GM12873 (cell line): Measurements from ENCODE around the gene FHL2.

Experiments used
- CTCF ChIP-seq: IDR thresholded peaks from 2 replicates; pipeline ENCODE4 v1.5.1; 2012; ENCODE audit warnings: low read depth, mild to moderate bottlenecking, moderate library complexity, low read length, control low read depth; ENCODE audit not compliant: insufficient read depth; ENCODE audit errors: missing control alignments

The FHL2 gene

GRCh38 chr2:105365206-105365605 is 33.6 kb downstream of the FHL2 start:
- no peak for TF ChIP-seq CTCF

- no peak for TF ChIP-seq CTCF
Observed at GRCh38 chr2:105364436-105365139, 34.3 kb downstream of the FHL2 start.

- TF ChIP-seq CTCF: no peak
Observed at GRCh38 chr2:105362862-105363591, 35.8 kb downstream of the FHL2 start.

- TF ChIP-seq CTCF: no peak
Observed at GRCh38 chr2:105361102-105361889, 37.6 kb downstream of the FHL2 start.

GRCh38 chr2:105358593-105358992 is 40.3 kb downstream of the FHL2 start:
- TF ChIP-seq CTCF: no peak

GRCh38 chr2:105357122-105357521 is 41.7 kb downstream of the FHL2 start:
- no peak for TF ChIP-seq CTCF
